HCT116 (cell line): ENCODE results near the gene SCFD2. TPM values are rescaled to one million over a fixed set of nuclear protein-coding genes. Genes with fewer than 3 reads are reported as not detected.

Source experiments
- ATAC-seq: fragments of 200-7000 bp; cut with Tn5 transposase; 2 replicates; pipeline ENCODE4 v1.9.1; 2020; ENCODE audit warnings: mild to moderate bottlenecking, moderate library complexity
- BruUV-seq: library from RNA; stranded (reverse); fragments of 400-500 nt; replicated peaks from 2 replicates; lab custom pipeline; 2021; lab: Mats Ljungman, UMichigan
- CTCF ChIA-PET: fragments of 300-600 bp; sonication (Branson Sonifier 250); formaldehyde crosslinking; loops from one replicate; lab custom pipeline; 2021; ENCODE audit warnings: antibody characterized with exemption; lab: Charles Lee
- POLR2A ChIA-PET: fragments of 300-600, 350-600 bp; sonication (Branson Sonifier 250); formaldehyde crosslinking; loops from one replicate; lab custom pipeline; 2021; ENCODE audit warnings: antibody characterized with exemption; lab: Charles Lee
- RAD21 ChIA-PET, 2 experiments: fragments of 300-600 bp; sonication (Branson Sonifier 250); formaldehyde crosslinking; loops; one replicate each; lab custom pipeline; 2023; ENCODE audit warnings: low total read pairs in 2 of 2; ENCODE audit not compliant: uncharacterized antibody in 2 of 2, unreplicated experiment in 2 of 2, low non-redundant PET in 1 of 2; lab: Charles Lee
- DNase-seq: peaks from one replicate; pipeline ENCODE4 v3.0.0-alpha.2; 2010; ENCODE audit warnings: low read depth, low spot score
- H2AFZ ChIP-seq: fragments of 200-600 bp; shearing (Covaris generic), sonication (generic); 2 replicates; pipeline ENCODE4 v1.6.1; 2017; ENCODE audit warnings: low read depth, mixed run types, mixed read lengths, antibody characterized with exemption, low read length; ENCODE audit not compliant: poor library complexity, severe bottlenecking
- H3K27ac ChIP-seq: 2 replicates; pipeline ENCODE4 v1.5.1; 2012; ENCODE audit warnings: low read depth, low read length
- H3K27me3 ChIP-seq: fragments of 200-600 bp; sonication (generic); 2 replicates; pipeline ENCODE4 v1.6.1; 2016; ENCODE audit warnings: mixed run types, low read length, mixed read lengths; ENCODE audit not compliant: insufficient read depth
- H3K36me3 ChIP-seq, 2 experiments: fragments of 200-500 bp in 1 of 2; fragments of 200-600 bp in 1 of 2; sonication (Bioruptor generic) in 1 of 2; sonication (generic) in 1 of 2; 2 replicates each; pipeline versions ENCODE4 v1.5.1 to v1.6.1; 2014 to 2016; ENCODE audit warnings: low read length in 2 of 2, inconsistent platforms in 1 of 2, mixed read lengths in 1 of 2, mixed run types in 1 of 2; ENCODE audit not compliant: insufficient read depth in 2 of 2, control insufficient read depth in 1 of 2
- H3K4me1 ChIP-seq, 2 experiments: fragments of 200-600 bp in 1 of 2; sonication (generic) in 1 of 2; 2 replicates each; pipeline versions ENCODE4 v1.5.1 to v1.6.1; 2012 to 2017; ENCODE audit warnings: low read length in 2 of 2, inconsistent platforms in 1 of 2, mild to moderate bottlenecking in 1 of 2, mixed read lengths in 1 of 2, mixed run types in 1 of 2, moderate library complexity in 1 of 2; ENCODE audit not compliant: insufficient read depth in 2 of 2, control insufficient read depth in 1 of 2
- H3K4me2 ChIP-seq: fragments of 200-600 bp; sonication (generic); 2 replicates; pipeline ENCODE4 v1.6.1; 2017; ENCODE audit warnings: mixed run types, low read length, mixed read lengths
- H3K4me3 ChIP-seq, 2 experiments: fragments of 200-600 bp in 1 of 2; sonication (generic) in 1 of 2; replicated peaks in 1 of 2; 2 replicates each; pipeline ENCODE4 v1.5.1; 2011 to 2016; ENCODE audit warnings: low read length in 2 of 2, control low read depth in 1 of 2, low read depth in 1 of 2, mild to moderate bottlenecking in 1 of 2, mixed read lengths in 1 of 2, mixed run types in 1 of 2
- H3K79me2 ChIP-seq: fragments of 200-600 bp; sonication (generic); 2 replicates; pipeline ENCODE4 v1.6.1; 2017; ENCODE audit warnings: mild to moderate bottlenecking, mixed run types, low read length, moderate library complexity, mixed read lengths; ENCODE audit not compliant: insufficient read depth
- H3K9ac ChIP-seq: fragments of 200-600 bp; sonication (generic); 2 replicates; pipeline ENCODE4 v1.6.1; 2016; ENCODE audit warnings: low read length, mixed read lengths
- H3K9me2 ChIP-seq: fragments of 200-600 bp; sonication (generic), shearing (Covaris generic); 2 replicates; pipeline ENCODE4 v1.6.1; 2017; ENCODE audit warnings: mixed run types, mild to moderate bottlenecking, moderate library complexity; ENCODE audit not compliant: insufficient read depth
- H3K9me3 ChIP-seq, 2 experiments: fragments of 200-500 bp in 1 of 2; fragments of 200-600 bp in 1 of 2; sonication (Bioruptor generic) in 1 of 2; sonication (generic) in 1 of 2; 2 replicates each; pipeline ENCODE4 v1.6.1; 2014 to 2017; ENCODE audit warnings: low read length in 2 of 2, mixed read lengths in 2 of 2, inconsistent platforms in 1 of 2, low read depth in 1 of 2, mild to moderate bottlenecking in 1 of 2, mixed run types in 1 of 2, moderate library complexity in 1 of 2; ENCODE audit not compliant: control insufficient read depth in 1 of 2, insufficient read depth in 1 of 2
- H4K20me1 ChIP-seq: fragments of 200-600 bp; sonication (generic), shearing (Covaris generic); 2 replicates; pipeline ENCODE4 v1.6.1; 2017; ENCODE audit warnings: mixed run types, mild to moderate bottlenecking, moderate library complexity; ENCODE audit not compliant: insufficient read depth
- ATF3 ChIP-seq: IDR thresholded peaks from 2 replicates; pipeline ENCODE4 v1.6.1; 2012
- CBX3 ChIP-seq: IDR thresholded peaks from 2 replicates; pipeline ENCODE4 v1.6.1; 2012; ENCODE audit warnings: low read depth
- CEBPB ChIP-seq: IDR thresholded peaks from 2 replicates; pipeline ENCODE4 v1.6.1; 2012; ENCODE audit warnings: low read depth
- CTCF ChIP-seq, 3 experiments: fragments of 200-600 bp in 1 of 3; sonication (generic) in 1 of 3; IDR thresholded peaks in 2 of 3; conservative IDR thresholded peaks in 1 of 3; 2 replicates each; pipeline ENCODE4 v1.5.1; 2012 to 2017; ENCODE audit warnings: low read depth in 2 of 3, low read length in 2 of 3, antibody characterized with exemption in 1 of 3, borderline replicate concordance in 1 of 3, control low read depth in 1 of 3, mild to moderate bottlenecking in 1 of 3, mixed read lengths in 1 of 3, mixed run types in 1 of 3, moderate library complexity in 1 of 3; ENCODE audit not compliant: insufficient read depth in 1 of 3
- EZH2 ChIP-seq: fragments of 200-600 bp; sonication (generic); IDR thresholded peaks from 2 replicates; pipeline ENCODE4 v1.6.1; 2017; ENCODE audit warnings: antibody characterized with exemption, mixed run types
- EZH2phosphoT487 ChIP-seq: fragments of 200-600 bp; IDR thresholded peaks from 2 replicates; pipeline ENCODE4 v1.6.1; 2018; ENCODE audit warnings: antibody characterized with exemption, borderline replicate concordance
- POLR2AphosphoS5 ChIP-seq: IDR thresholded peaks from 2 replicates; pipeline ENCODE4 v1.6.1; 2011; ENCODE audit warnings: mild to moderate bottlenecking, low read depth, low read length, moderate library complexity
- SIN3A ChIP-seq: IDR thresholded peaks from 2 replicates; pipeline ENCODE4 v1.6.1; 2012; ENCODE audit warnings: low read depth
- TCF7L2 ChIP-seq: IDR thresholded peaks from 2 replicates; pipeline ENCODE4 v1.7.0; 2011; ENCODE audit warnings: borderline replicate concordance, inconsistent platforms; ENCODE audit not compliant: insufficient read depth, insufficient read length; ENCODE audit errors: extremely low read depth
- YY1 ChIP-seq: IDR thresholded peaks from 2 replicates; pipeline ENCODE4 v1.6.1; 2011; ENCODE audit warnings: low read length, low read depth, moderate library complexity, mild to moderate bottlenecking; ENCODE audit not compliant: insufficient replicate concordance; ENCODE audit errors: extremely low read depth
- ZFX ChIP-seq: fragments of 450-650 bp; IDR thresholded peaks from 2 replicates; pipeline ENCODE4 v1.6.1; 2017
- ZNF274 ChIP-seq: fragments of 200-500 bp; sonication (Bioruptor generic); IDR thresholded peaks from 2 replicates; pipeline ENCODE4 v1.6.1; 2014; ENCODE audit warnings: mild to moderate bottlenecking, low read depth, low read length, inconsistent platforms
- intact Hi-C: fragments of 100-400 bp; cut with micrococcal nuclease; formaldehyde crosslinking; loops from 2 replicates; pipeline ENCODE4 v1.10.0; 2022
- total RNA-seq: library from RNA; stranded (reverse); gene quantifications from one replicate; pipeline ENCODE4 v1.2.1, GENCODE V29; 2021; ENCODE audit not compliant: unreplicated experiment
- TF ChIP-seq, protein P1 (sequence below): IDR thresholded peaks from 2 replicates; pipeline ENCODE4 v1.6.1; 2011; ENCODE audit warnings: mild to moderate bottlenecking, low read length, moderate library complexity; ENCODE audit not compliant: insufficient replicate concordance; ENCODE audit errors: extremely low read depth

SCFD2 gene
- total RNA-seq, 1 experiment from 2014 or later, result 13.6 TPM

GRCh38 chr4:53009824-53010223 lies 356.0 kb downstream of the SCFD2 start (continued):
- no peak for TF ChIP-seq CTCF (IDR thresholded peaks at IDR 0.05 in 2 of 3, conservative IDR thresholded peaks at IDR 0.05 in 1 of 3; ENCODE audit: borderline replicate concordance in 1 of 3, insufficient read depth in 1 of 3, low read depth in 2 of 3, low read length in 2 of 3)
- no peak for TF ChIP-seq POLR2AphosphoS5
- no peak for TF ChIP-seq CEBPB
- no peak for TF ChIP-seq ZFX
- TF ChIP-seq YY1, result no peak
- no peak for TF ChIP-seq EZH2phosphoT487
- no peak for TF ChIP-seq SIN3A
- TF ChIP-seq ATF3, result no peak
- TF ChIP-seq EZH2, result no peak
- TF ChIP-seq, all 23 proteins: peak for 0

DNA sequence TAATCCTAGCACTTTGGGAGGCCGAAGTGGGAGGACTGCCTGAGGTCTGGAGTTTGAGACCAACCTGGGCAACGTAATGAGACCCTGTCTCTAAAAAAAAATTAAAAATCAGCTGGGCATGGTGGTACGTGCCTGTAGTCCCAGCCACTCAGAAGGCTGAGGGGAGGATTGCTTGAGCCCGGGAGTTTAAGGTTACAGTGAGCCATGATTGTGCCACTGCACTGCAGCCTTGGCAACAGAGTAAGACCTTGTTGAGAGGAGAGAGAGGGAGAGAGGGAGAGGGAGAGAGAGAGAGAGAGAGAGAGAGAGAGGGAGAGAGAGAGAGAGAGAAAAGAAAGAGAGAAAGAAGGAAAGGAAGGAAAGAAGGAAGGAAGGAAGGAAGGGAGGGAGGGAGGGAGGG lies 358.8 kb downstream of the SCFD2 start:
- no peaks in the 10 kb centered on the region for H4K20me1 ChIP-seq
- intact Hi-C loops, result no loop called here
- no peaks in the 10 kb centered on the region for H3K79me2 ChIP-seq
- DNase-seq (no peak), ATAC-seq (no peak)
- BruUV-seq, result no TSS peak
- ChIA-PET RAD21 (no interaction called here), CTCF (no interaction called here), POLR2A (no interaction called here)
- no peak overlapping the region for H2AFZ ChIP-seq
- no peaks in the 10 kb centered on the region for H3K36me3 ChIP-seq
- H3K27ac ChIP-seq, result no peak overlapping the region
- no peaks in the 10 kb centered on the region for H3K4me1 ChIP-seq
- TF ChIP-seq ZNF274, result no peak
- TF ChIP-seq, protein P1, sequence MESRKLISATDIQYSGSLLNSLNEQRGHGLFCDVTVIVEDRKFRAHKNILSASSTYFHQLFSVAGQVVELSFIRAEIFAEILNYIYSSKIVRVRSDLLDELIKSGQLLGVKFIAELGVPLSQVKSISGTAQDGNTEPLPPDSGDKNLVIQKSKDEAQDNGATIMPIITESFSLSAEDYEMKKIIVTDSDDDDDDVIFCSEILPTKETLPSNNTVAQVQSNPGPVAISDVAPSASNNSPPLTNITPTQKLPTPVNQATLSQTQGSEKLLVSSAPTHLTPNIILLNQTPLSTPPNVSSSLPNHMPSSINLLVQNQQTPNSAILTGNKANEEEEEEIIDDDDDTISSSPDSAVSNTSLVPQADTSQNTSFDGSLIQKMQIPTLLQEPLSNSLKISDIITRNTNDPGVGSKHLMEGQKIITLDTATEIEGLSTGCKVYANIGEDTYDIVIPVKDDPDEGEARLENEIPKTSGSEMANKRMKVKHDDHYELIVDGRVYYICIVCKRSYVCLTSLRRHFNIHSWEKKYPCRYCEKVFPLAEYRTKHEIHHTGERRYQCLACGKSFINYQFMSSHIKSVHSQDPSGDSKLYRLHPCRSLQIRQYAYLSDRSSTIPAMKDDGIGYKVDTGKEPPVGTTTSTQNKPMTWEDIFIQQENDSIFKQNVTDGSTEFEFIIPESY, result no peak
- TF ChIP-seq TCF7L2, result no peak
- TF ChIP-seq CBX3, result no peak
- no peak overlapping the region for H3K9ac ChIP-seq
- no peak overlapping the region for H3K4me2 ChIP-seq
- no peaks in the 10 kb centered on the region for H3K27me3 ChIP-seq
- no peak overlapping the region for H3K4me3 ChIP-seq
- H3K9me2 ChIP-seq, result no peaks in the 10 kb centered on the region
- H3K9me3 ChIP-seq, result no peaks in the 10 kb centered on the region
